ENCODE results near the gene EPN3.

The EPN3 gene

GRCh38 chr17:50570032-50570431 lies 37.5 kb downstream of the EPN3 start:
- Histone ChIP-seq H3K4me1 (ENCODE audit: control insufficient read depth in 2 of 2, insufficient read depth in 1 of 2, low read depth in 1 of 2, low read length in 2 of 2) (peaks cover 33 to 35% of the 10 kb centered on the region in 2 donors), H3K4me3 (ENCODE audit: low read length in 2 of 2) (no peak overlapping the region), H3K9me3 (replicated peaks in 1 of 2; ENCODE audit: control insufficient read depth in 2 of 2, insufficient read depth in 1 of 2, low read depth in 1 of 2, low read length in 2 of 2) (no peaks in the 10 kb centered on the region), H2AFZ (ENCODE audit: low read length) (no peak overlapping the region), H3K23ac (ENCODE audit: low read depth, low read length, poor library complexity) (no peak overlapping the region), H3K27ac (replicated peaks; ENCODE audit: low read length) (no peak overlapping the region), H3K27me3 (ENCODE audit: control insufficient read depth in 3 of 3, insufficient read depth in 3 of 3, low read depth in 1 of 3, low read length in 3 of 3) (no peaks in the 10 kb centered on the region), H3K18ac (ENCODE audit: low read length) (peak overlapping the region; percentile 92), H4K8ac (ENCODE audit: low read depth, low read length) (no peak overlapping the region), H4K91ac (ENCODE audit: low read depth, low read length, poor library complexity) (no peak overlapping the region), H3K4ac (ENCODE audit: low read length) (no peak overlapping the region), H2BK120ac (ENCODE audit: low read depth, low read length) (no peak overlapping the region), H3K9ac (ENCODE audit: low read depth, low read length, poor library complexity) (peak overlapping the region; percentile 85), H2BK15ac (ENCODE audit: low read length) (no peak overlapping the region), H2BK5ac (ENCODE audit: low read length) (no peak overlapping the region), H2AK5ac (ENCODE audit: low read depth, low read length) (peak overlapping the region; percentile 57), H3K36me3 (replicated peaks in 1 of 2; ENCODE audit: control insufficient read depth in 2 of 2, insufficient read depth in 2 of 2, low read length in 2 of 2) (no peaks in the 10 kb centered on the region), H3K4me2 (ENCODE audit: insufficient read depth, low read length, poor library complexity, severe bottlenecking) (no peak overlapping the region), H2BK12ac (ENCODE audit: low read length) (no peak overlapping the region), H3K14ac (ENCODE audit: low read length) (no peak overlapping the region), H3K79me1 (ENCODE audit: low read depth, low read length) (no peaks in the 10 kb centered on the region)
- no peak for DNase-seq (ENCODE audit: low spot score)
- no CpG with 5 or more reads among the region's 8 CpGs for WGBS, 2 donors (ENCODE audit: extremely low coverage in 2 of 2, insufficient read length in 2 of 2, insufficient replicate concordance in 1 of 2)

- H2BK15ac ChIP-seq (ENCODE audit: low read length) = no peak overlapping the region
- peaks cover 29 to 30% of the 10 kb centered on the region in 2 donors for H3K4me1 ChIP-seq (ENCODE audit: control insufficient read depth in 2 of 2, insufficient read depth in 1 of 2, low read depth in 1 of 2, low read length in 2 of 2)
- no peaks in the 10 kb centered on the region for H3K79me1 ChIP-seq (ENCODE audit: low read depth, low read length)
- H4K91ac ChIP-seq (ENCODE audit: low read depth, low read length, poor library complexity) = no peak overlapping the region
- no CpG with 5 or more reads among the region's 7 CpGs for WGBS, 2 donors (ENCODE audit: extremely low coverage in 2 of 2, insufficient read length in 2 of 2, insufficient replicate concordance in 1 of 2)
- peak overlapping the region; percentile 57 for H2AK5ac ChIP-seq (ENCODE audit: low read depth, low read length)
- no peak overlapping the region for H3K4ac ChIP-seq (ENCODE audit: low read length)
- H3K36me3 ChIP-seq (replicated peaks in 1 of 2; ENCODE audit: control insufficient read depth in 2 of 2, insufficient read depth in 2 of 2, low read length in 2 of 2) = no peaks in the 10 kb centered on the region
- H3K23ac ChIP-seq (ENCODE audit: low read depth, low read length, poor library complexity) = no peak overlapping the region
- H3K4me3 ChIP-seq (ENCODE audit: low read length in 2 of 2) = no peak overlapping the region
- H3K4me2 ChIP-seq (ENCODE audit: insufficient read depth, low read length, poor library complexity, severe bottlenecking) = no peak overlapping the region
- no peak overlapping the region for H3K27ac ChIP-seq (replicated peaks; ENCODE audit: low read length)
- H2BK12ac ChIP-seq (ENCODE audit: low read length) = no peak overlapping the region
- peak overlapping the region; percentile 92 for H3K18ac ChIP-seq (ENCODE audit: low read length)
- no peak overlapping the region for H2BK5ac ChIP-seq (ENCODE audit: low read length)
- H2AFZ ChIP-seq (ENCODE audit: low read length) = no peak overlapping the region
- H3K9ac ChIP-seq (ENCODE audit: low read depth, low read length, poor library complexity) = peak overlapping the region; percentile 85
- H3K27me3 ChIP-seq (ENCODE audit: control insufficient read depth in 3 of 3, insufficient read depth in 3 of 3, low read depth in 1 of 3, low read length in 3 of 3) = no peaks in the 10 kb centered on the region
- no peak overlapping the region for H3K14ac ChIP-seq (ENCODE audit: low read length)
- no peak overlapping the region for H2BK120ac ChIP-seq (ENCODE audit: low read depth, low read length)
- H4K8ac ChIP-seq (ENCODE audit: low read depth, low read length) = no peak overlapping the region
- DNase-seq (ENCODE audit: low spot score) = no peak
- no peaks in the 10 kb centered on the region for H3K9me3 ChIP-seq (replicated peaks in 1 of 2; ENCODE audit: control insufficient read depth in 2 of 2, insufficient read depth in 1 of 2, low read depth in 1 of 2, low read length in 2 of 2)
Measured at GRCh38 chr17:50570528-50570927, 38.0 kb downstream of the EPN3 start.

- Histone ChIP-seq H2BK15ac (ENCODE audit: low read length) (peak overlapping the region; percentile 87), H2AFZ (ENCODE audit: low read length) (no peak overlapping the region), H2BK12ac (ENCODE audit: low read length) (peak overlapping the region; percentile 85), H3K27me3 (ENCODE audit: control insufficient read depth in 3 of 3, insufficient read depth in 3 of 3, low read depth in 1 of 3, low read length in 3 of 3) (no peaks in the 10 kb centered on the region), H3K36me3 (replicated peaks in 1 of 2; ENCODE audit: control insufficient read depth in 2 of 2, insufficient read depth in 2 of 2, low read length in 2 of 2) (no peaks in the 10 kb centered on the region), H3K18ac (ENCODE audit: low read length) (peak overlapping the region; percentile 79), H3K14ac (ENCODE audit: low read length) (no peak overlapping the region), H3K4ac (ENCODE audit: low read length) (no peak overlapping the region), H3K4me3 (ENCODE audit: low read length in 2 of 2) (no peak overlapping the region), H4K91ac (ENCODE audit: low read depth, low read length, poor library complexity) (no peak overlapping the region), H2BK5ac (ENCODE audit: low read length) (no peak overlapping the region), H4K8ac (ENCODE audit: low read depth, low read length) (no peak overlapping the region), H3K79me1 (ENCODE audit: low read depth, low read length) (no peaks in the 10 kb centered on the region), H2AK5ac (ENCODE audit: low read depth, low read length) (peak overlapping the region; percentile 45), H3K9ac (ENCODE audit: low read depth, low read length, poor library complexity) (peak overlapping the region; percentile 84), H3K4me1 (ENCODE audit: control insufficient read depth in 2 of 2, insufficient read depth in 1 of 2, low read depth in 1 of 2, low read length in 2 of 2) (peaks cover 19% of the 10 kb centered on the region in 2 donors), H3K23ac (ENCODE audit: low read depth, low read length, poor library complexity) (peak overlapping the region; percentile 49), H3K9me3 (replicated peaks in 1 of 2; ENCODE audit: control insufficient read depth in 2 of 2, insufficient read depth in 1 of 2, low read depth in 1 of 2, low read length in 2 of 2) (no peaks in the 10 kb centered on the region), H2BK120ac (ENCODE audit: low read depth, low read length) (no peak overlapping the region), H3K4me2 (ENCODE audit: insufficient read depth, low read length, poor library complexity, severe bottlenecking) (no peak overlapping the region), H3K27ac (replicated peaks; ENCODE audit: low read length) (no peak overlapping the region)
- DNase-seq (ENCODE audit: low spot score) = no peak
- WGBS, 2 donors (ENCODE audit: extremely low coverage in 2 of 2, insufficient read length in 2 of 2, insufficient replicate concordance in 1 of 2) = no CpG with 5 or more reads among the region's 19 CpGs
Measured at GRCh38 chr17:50571681-50572080, 39.1 kb downstream of the EPN3 start.

GRCh38 chr17:50572541-50572940 lies 40.0 kb downstream of the EPN3 start:
- Histone ChIP-seq H3K18ac (ENCODE audit: low read length) (peak overlapping the region; percentile 41), H3K4me2 (ENCODE audit: insufficient read depth, low read length, poor library complexity, severe bottlenecking) (no peak overlapping the region), H3K9me3 (replicated peaks in 1 of 2; ENCODE audit: control insufficient read depth in 2 of 2, insufficient read depth in 1 of 2, low read depth in 1 of 2, low read length in 2 of 2) (peaks cover 0 to 3% of the 10 kb centered on the region in 2 donors), H3K4me1 (ENCODE audit: control insufficient read depth in 2 of 2, insufficient read depth in 1 of 2, low read depth in 1 of 2, low read length in 2 of 2) (peaks cover 13 to 19% of the 10 kb centered on the region in 2 donors), H2BK5ac (ENCODE audit: low read length) (no peak overlapping the region), H3K14ac (ENCODE audit: low read length) (no peak overlapping the region), H2AK5ac (ENCODE audit: low read depth, low read length) (no peak overlapping the region), H2BK120ac (ENCODE audit: low read depth, low read length) (no peak overlapping the region), H3K27me3 (ENCODE audit: control insufficient read depth in 3 of 3, insufficient read depth in 3 of 3, low read depth in 1 of 3, low read length in 3 of 3) (no peaks in the 10 kb centered on the region), H3K36me3 (replicated peaks in 1 of 2; ENCODE audit: control insufficient read depth in 2 of 2, insufficient read depth in 2 of 2, low read length in 2 of 2) (no peaks in the 10 kb centered on the region), H3K4me3 (ENCODE audit: low read length in 2 of 2) (no peak overlapping the region), H3K23ac (ENCODE audit: low read depth, low read length, poor library complexity) (no peak overlapping the region), H3K27ac (replicated peaks; ENCODE audit: low read length) (no peak overlapping the region), H3K9ac (ENCODE audit: low read depth, low read length, poor library complexity) (no peak overlapping the region), H4K91ac (ENCODE audit: low read depth, low read length, poor library complexity) (no peak overlapping the region), H3K4ac (ENCODE audit: low read length) (no peak overlapping the region), H4K8ac (ENCODE audit: low read depth, low read length) (no peak overlapping the region), H2AFZ (ENCODE audit: low read length) (no peak overlapping the region), H3K79me1 (ENCODE audit: low read depth, low read length) (no peaks in the 10 kb centered on the region), H2BK15ac (ENCODE audit: low read length) (peak overlapping the region; percentile 34), H2BK12ac (ENCODE audit: low read length) (no peak overlapping the region)
- WGBS, 2 donors (ENCODE audit: extremely low coverage in 2 of 2, insufficient read length in 2 of 2, insufficient replicate concordance in 1 of 2) = no CpG with 5 or more reads among the region's 20 CpGs
- DNase-seq (ENCODE audit: low spot score) = no peak
